COLO668 (cell line): ENCODE data around the gene TTC39B.
A peak's percentile ranks its signal among the peaks of the same experiment; 100 is the strongest.

Source experiments
- DNase-seq: peaks from one replicate; lab custom pipeline; 2025; ENCODE audit not compliant: unreplicated experiment; lab: John Stamatoyannopoulos, UW

Gene TTC39B

DNA sequence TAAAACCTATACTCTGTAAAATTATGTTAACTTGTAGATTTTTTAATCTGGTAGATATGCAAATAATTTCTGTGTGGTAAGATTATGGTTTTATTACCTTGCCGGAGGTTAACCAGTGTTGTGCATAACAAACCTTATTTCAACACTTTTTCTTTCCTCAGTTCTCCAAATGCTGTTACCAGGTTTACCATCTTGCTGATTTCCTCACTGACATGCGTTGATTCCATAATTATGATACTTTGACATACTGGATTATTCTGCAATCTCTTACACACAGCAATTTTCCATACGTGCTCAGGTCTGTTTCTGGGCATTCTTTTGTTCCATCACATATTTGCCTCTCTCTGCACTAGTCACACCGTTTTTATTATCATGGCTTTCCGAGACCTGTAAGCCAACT is 77.6 kb downstream of the TTC39B start:
- DNase-seq: no peak

DNA sequence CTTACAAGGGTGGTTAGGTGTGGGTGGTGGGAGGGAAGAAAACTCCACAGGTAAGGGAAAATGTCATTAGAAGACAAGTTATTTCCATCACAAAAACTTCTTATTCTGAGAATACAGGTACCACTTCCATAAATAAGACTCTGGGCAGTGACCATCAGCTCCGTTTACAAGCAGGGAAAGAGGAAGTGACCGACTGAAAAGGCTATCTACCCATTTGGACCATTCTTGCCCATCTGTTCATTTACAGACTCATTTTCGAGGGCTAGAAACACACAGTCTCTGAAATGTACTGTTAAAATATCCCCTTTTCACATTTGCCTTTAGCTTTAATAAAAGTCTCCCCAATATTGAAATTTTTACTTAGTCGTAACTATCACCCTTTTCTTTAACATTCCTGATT is 79.5 kb downstream of the TTC39B start:
- no peak for DNase-seq

DNA sequence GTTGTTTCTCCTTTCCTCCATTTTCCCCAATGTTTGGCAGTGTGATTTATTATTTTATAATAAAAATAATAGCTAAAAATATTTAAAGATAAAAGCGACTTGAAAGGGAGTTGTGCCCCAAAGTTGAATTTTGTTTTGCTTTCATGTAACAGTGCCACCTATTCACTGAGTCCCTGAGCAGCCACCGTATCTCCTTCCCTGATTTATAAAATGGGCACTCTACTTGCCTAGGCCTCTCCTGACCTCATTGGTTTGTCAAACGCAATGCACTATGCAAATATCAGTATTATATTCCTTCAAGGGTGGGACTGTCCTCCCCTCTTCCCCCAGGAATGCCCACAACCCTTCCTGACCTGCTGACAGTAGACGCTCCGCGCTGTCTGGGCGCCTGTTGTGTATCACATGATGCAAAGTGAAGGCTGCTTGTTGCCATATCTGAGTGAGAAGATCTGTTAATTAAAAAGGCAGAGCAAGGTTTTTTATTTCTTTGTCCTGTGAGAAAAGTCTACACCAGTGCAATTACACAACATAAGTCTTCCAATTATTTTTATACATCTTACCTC is 81.4 kb downstream of the TTC39B start:
- DNase-seq: no peak

DNA sequence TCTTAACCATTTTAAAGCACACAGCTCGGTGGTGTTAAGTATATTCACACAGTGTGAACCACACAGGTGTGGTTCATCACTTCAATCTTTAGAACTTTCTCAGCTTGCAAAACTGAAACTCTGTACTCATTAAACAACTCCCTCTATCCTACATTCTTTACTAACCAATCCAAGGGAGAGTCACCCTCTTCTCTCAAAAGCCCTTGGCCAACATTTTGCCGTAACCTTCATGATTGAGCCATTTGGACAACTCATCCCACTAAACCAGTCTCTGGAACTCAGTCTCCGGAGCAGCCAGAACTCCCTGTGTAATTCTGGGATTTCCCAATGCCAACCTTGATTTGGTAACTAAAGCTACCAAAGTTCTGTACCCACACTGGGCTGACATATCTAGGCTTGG is 84.7 kb downstream of the TTC39B start:
- no peak for DNase-seq

DNA sequence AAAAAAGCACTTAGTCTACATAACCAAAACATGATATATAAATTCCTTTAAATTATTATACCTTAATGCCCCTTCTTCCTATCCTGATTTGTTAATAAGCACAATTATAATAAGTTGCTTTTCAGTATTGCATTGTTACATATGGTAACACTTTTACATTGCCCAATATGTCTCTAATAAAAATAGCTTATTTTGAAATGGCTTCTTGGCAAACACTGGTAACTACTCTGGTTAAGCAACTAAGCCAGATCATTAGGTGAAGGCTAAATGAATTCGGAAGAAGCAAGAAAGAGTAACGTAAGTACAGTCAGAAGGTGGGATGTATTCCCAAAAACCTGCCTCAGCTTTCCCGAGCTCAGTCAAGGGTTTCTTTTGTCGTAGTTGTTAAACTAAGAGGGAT is 85.3 kb downstream of the TTC39B start:
- DNase-seq: no peak

DNA sequence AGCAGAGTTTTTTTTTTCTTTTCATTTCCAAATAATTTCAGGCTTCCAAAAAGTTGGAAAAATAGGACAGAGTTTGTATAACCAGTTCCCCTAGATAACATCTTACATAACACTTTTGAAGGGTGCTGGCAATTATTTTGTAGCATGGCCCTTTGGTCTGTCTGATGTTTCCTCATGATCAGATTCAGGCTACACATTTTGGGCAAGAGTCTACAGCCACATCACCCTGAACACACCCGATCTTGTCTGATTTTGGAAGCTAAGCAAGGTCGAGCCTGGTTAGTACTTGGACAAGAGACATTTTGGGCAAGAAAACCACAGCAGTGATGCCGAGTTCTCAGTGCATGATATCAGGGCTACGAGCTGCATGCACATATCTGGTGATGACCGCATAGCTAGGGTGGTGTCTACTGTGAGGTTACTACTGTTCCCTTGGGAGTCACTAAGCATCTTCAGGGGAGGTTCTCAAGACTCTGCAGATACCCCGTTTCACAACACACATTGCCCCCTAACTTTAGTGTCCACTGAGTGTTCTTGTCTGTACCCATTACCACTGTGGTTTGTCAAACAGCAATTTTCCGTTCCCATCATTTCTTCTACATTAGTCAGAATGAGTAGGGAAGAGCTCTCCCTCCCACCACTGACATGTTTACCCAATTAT is 86.2 kb downstream of the TTC39B start:
- DNase-seq: no peak

DNA sequence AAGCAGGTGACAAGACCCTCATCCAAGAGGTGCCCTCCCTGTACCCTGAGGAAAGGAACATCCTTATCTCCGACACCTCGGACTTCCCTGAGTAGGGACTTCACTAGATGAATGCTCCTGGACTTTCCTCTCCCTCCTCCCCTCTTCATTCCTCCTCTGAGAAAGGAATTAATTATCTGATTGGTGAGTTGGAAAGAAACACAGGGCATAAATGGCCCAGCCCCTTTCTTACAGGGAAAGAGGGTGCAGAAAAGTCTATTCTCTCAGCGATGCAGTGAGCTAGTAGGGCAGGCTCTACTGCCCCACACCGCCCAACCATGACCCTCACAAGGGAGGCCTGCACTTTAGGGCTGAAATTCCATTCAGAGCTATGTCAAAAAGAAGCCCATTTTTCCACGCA is 87.5 kb downstream of the TTC39B start:
- no peak for DNase-seq

DNA sequence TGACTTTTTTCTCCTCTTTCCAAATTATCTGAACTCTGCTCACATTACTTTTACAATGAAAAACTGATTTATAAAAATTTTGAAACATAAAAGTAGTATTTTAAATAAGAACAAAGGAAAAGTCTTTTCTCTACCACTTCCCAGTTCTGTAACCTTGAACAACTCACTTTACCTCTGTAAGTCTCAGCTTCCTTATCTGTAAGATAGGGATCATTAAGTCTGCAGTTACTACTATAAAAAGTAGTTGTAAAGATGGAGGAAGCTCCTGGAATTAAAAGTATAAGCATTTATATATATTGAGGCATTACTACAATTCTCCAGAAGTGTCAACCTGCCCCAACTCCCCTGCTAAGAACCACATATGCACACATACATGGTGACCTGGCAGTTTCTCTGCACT is 88.0 kb downstream of the TTC39B start:
- no peak for DNase-seq

DNA sequence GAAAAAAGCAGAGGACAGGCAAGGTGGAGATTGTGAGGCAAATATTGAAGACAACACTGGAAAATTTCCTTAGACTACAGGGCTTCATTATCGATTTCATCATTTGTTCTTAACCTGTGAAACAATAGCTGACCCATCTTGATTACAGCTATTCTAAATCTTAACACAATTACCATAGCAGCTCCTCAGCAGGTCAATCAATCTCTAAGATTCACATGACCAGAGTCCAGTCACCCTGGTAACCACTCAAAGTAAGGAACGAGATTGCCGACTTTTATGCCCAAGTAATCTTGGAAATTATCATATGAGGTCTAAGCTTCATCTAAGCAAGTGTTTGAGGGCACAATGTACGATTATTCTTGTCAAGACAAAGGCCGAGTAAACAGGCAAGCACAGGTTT is 93.8 kb downstream of the TTC39B start:
- no peak for DNase-seq

DNA sequence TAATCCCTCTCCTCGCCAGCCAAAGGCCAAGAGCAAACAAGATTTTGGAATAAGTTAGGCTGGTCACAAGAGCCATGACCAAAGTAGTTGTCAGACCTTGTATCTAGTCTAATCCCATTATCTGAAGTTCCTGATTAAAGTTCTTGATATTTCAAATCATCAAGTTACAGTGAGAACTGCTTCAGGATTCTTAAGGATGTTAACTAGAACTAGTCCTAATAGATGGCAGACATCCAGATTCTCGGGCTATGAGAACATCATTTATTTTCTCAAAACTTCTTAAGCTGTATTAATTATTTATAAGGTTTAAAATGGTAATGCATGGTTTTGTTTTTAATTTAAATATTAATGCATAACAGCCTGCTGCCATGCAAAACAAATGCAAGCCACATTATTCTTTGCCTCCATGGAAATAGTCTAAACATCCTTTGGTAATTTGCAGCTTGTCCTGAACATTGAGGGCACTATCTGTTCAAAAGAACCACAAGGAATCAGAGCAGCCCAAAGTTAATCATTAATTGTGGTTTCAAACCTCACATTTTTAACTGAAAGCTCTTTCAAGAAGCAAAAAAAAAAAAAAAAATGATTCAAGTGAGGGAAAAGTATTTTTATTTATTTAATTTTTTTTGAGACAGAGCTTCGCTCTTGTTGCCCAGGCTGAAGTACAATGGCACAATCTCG is 95.1 kb downstream of the TTC39B start:
- no peak for DNase-seq

DNA sequence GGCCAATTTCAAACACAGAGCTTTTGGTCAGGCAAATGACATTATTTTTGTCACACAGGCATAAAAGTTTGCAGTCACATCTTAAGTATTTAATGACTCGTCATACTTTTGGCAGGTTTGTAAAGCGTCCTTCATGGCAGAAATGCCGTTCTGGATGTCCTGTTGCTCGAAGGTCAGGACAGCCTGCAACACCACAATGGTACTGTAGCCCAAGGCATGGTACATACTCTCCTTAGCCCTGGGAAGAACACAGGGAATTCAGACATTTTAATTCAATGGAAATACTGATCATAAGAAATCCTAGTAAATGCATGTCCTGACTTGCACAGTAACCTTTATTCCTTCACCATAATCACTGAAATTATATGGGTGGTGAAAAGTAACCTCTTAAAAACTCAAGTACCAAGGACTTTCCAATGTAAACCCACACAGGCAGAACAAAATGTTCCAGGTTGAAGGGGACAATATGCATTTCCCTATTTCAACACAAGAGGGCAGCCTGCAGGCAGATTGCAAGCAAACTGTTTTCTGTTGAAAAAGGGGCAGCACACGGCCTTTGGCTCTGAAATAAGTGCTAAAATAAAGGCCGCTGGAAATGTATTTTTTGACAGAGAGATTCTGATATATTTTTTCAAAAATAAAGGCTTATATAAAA is 95.7 kb downstream of the TTC39B start:
- DNase-seq: peak; percentile 59

DNA sequence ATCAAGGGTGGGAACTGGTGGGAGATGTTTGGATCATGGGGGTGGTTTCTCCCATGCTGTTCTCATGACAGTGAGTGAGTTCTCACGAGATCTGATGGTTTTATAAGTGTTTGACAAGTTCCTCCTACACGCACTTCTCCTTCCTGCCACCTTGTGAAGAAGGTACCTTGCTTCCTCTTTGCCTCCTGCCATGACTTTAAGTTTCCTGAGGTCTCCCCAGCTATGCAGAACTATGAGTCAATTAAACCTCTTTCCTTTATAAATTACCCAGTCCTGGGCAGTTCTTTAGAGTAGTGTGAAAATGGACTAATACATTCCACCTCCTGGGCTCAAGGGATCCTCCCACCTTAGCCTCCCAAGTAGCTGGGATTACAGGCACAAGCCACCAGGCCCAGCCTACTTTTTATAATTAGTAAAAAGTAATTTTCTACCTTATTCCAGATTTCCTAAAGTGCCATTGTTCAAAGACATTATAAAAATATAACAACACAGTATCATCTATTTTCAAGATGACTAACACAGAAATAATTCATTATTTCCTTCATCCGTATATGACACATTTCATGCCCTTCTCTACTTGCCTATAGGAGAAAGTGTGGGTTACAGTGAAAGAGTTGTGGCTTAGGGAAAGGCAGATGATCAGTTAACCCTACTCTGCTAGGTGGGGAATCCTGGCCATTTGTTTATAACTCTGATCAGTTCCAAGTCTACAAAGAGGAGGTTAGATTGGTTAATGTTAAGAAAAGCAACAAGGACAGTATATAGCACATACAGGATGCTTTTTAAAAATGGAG is 99.9 kb downstream of the TTC39B start:
- no peak for DNase-seq

DNA sequence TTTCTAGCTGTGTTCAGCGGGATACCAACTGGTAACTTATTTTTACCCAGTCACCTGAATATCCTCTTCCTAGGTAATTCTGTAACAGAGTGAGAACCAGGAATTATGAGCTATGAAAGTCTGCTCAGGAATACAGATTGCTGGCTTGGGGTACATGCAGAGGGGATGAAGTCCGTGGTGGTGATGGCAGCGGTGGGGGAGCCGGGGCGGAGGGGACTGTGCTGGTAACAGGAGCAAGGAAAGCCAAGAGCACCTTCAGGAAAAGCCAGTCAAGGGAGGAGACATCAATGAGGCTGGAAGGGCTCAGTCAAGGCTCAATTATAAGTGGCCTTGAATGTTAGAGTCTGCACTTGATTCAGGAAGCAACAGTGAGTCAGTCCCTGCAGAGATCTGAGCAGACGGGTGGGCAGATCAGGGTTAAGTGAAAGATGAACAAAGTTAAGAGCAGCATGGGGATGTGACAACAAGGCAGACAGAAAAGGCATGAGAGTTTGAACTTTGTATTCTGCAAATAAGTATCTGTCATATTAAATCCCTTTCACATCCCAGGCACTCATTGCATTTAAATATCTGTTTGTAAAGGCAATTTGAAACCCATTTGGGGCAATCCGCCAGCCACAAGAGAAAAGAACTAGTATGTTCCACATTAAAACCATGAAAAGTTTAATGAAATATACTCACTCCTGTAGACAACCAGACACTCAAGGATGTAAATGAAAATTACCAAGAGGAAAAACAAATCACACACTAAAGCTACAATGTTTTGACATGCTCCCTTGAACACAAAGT is 101.2 kb downstream of the TTC39B start:
- DNase-seq: no peak

DNA sequence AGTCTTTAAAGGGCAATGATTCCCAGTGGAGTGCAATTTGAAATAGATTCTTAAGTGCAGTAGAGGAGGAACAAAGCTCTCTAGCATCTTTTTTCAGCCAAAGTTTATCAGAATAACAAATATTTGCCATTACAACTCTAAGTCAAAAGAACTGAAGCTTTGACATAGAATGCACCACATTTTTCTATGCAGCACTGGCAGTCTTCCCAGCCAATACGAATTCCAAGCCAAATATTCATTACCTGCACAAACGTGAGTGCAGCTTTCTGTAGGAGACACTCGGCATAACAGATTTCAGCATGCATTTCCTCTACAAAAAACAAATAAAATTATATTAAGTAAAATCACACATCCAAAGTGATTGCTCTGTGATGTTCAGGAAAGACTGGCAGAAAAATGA is 103.4 kb downstream of the TTC39B start:
- no peak for DNase-seq

DNA sequence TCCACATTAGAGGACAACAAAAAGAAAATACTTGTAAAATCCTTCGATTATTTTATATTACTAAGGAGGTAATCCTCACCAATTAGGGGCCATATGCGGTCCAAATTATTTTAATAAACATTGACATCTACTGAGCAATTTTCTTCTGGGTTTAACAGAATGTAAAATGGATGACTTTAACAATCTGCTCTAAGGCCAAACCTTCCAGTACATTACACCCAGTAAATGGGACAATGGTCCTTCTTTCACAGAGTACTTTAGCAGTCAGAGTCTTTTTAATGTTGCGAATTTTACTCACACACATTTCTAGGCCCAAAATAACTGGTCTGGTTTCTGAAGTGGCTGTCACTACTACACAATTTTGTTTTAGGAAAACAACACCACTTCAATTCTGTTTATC is 106.9 kb downstream of the TTC39B start:
- DNase-seq: no peak

DNA sequence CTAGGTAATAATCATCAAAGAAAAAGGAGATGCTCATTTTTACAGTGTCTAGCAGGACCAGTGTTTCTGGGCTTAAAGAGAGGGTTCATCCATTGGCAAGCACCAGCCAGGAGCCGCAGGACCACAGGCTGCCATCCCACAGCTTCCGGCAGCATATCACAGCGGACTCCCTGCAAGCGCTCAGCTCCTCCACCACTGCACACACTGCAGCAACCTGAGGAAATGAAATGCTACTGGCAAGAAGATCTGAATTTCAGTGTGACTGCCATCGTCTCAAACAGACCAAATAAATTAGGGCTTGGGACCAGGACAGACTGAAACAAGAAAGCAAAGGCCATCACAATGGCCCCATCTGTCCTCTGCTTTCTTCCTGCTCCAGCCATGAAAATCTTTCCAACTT is 114.2 kb downstream of the TTC39B start:
- no peak for DNase-seq

DNA sequence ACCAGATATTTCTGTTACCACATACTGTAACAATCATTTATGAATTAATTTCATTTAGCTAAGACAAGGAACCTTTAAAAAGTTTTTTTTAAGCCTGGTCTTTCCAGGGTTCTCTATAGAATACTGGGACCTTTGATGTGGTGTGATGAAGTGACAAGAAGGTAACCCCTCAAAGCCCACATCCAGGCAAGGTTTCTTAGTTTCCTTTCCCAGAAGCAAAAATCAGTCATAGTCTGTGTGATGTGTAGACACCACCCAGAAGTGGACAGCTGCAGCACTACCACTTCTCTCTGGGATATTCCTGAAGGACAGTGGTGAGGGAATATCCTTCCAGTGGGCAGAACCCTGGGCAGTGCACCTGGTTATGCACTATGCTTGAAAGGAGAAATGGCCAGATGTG is 115.6 kb downstream of the TTC39B start:
- DNase-seq: no peak

DNA sequence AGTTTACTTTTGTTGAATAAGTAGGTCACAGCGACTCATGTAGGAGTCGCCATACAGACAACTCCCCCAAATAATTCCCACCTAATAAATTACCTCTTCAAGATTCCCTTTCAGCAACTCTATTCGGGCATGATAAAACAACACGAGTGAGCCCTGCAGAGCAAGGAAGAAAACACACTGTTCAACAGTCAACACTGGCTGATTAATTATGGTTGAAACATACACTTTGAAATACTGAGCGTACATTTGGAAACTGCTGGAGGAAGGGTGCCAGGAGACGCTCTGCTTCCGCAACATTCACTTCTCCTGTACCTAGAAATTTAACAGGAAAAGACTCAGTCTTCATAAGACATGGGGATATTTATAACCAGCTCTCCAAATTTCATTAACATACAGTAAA is 117.5 kb downstream of the TTC39B start:
- DNase-seq: no peak

DNA sequence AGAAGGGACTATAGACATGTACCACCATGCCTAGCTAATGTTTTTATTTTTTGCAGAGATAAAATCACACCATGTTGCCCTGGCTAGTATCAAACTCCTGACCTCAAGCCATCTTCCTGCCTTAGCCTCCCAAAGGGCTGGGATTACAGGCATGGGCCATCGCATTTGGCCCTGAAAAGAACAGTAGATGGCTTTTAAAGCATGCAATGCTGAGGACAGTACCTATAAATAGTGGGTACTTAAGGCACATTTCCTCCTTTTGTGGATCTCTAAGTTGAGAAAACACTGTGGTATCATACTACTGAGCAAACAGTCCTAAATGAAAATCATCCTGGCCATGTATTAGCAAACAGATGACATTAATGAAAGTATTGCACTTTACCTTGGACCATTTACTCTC is 119.4 kb downstream of the TTC39B start:
- DNase-seq: peak; percentile 23

DNA sequence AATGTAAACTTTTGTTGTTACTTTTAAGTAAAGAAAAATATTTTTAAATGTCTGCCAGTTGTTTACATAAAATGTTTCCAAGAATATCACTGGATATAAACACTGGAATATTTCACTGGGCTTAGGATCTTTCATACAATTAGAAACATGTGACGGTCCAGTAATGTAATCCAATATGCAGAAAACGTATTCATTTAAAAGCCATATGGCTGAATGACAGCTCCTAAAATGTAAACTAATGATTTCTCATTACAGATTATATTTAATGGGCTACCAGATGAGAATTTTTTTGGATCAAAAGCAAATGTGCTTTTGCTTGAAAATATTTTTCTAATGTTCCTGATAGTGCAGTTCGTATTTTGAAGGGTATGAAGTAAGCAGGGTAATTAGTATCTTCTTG is 124.3 kb downstream of the TTC39B start:
- no peak for DNase-seq

DNA sequence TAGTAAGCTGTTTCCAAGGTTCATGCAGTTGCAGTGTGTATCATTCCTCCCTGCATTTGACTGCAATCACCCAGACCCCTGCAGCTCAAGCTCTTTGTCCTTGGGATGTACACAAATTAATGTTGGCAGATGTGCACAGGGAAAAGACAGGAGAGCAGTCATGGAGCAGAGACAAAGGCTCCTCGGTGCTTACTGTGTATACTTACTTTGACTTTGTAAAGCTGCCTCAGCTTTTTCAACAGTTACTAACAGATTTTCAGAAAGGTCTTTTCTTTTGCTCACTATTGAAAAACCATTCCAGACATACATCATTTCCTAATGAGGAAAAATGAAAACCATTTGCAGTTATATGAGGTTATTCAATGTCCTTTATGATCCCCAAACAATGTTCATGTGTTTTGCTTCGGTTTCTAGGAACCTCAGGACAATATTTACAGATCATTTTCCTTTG is 124.9 kb downstream of the TTC39B start:
- peak; percentile 18 for DNase-seq
